Esophagus muscularis mucosa (tissue), 4 donors: Measurements from ENCODE around the gene ABHD12. TPM values are rescaled to one million over a fixed set of nuclear protein-coding genes. Genes with fewer than 3 reads are reported as not detected.

Experiments
- DNase-seq: peaks from one replicate; pipeline ENCODE4 v3.0.0-alpha.2; 2017; ENCODE audit errors: extremely low spot score
- H3K27ac ChIP-seq, 4 donors: fragments of 200-600 bp; sonication (generic); replicated peaks in 1 of 4; 1 replicate in 3 of 4; 2 replicates in 1 of 4; pipeline ENCODE4 v1.5.1; 2016 to 2019; ENCODE audit warnings: mild to moderate bottlenecking in 1 of 4
- H3K27me3 ChIP-seq, 4 donors: fragments of 200-600 bp; sonication (generic); one replicate each; pipeline versions ENCODE4 v1.5.1 to v1.6.0; 2016 to 2019
- H3K36me3 ChIP-seq, 4 donors: fragments of 200-600 bp; sonication (generic); one replicate each; pipeline ENCODE4 v1.5.1; 2016 to 2019
- H3K4me1 ChIP-seq, 4 donors: fragments of 200-600 bp; sonication (generic); one replicate each; pipeline ENCODE4 v1.5.1; 2016 to 2019
- H3K4me3 ChIP-seq, 4 donors: fragments of 200-600 bp; sonication (generic); 1 replicate in 2 of 4; 2 replicates in 2 of 4; pipeline ENCODE4 v1.5.1; 2016 to 2019; ENCODE audit warnings: mild to moderate bottlenecking in 4 of 4, moderate library complexity in 1 of 4
- H3K9me3 ChIP-seq, 4 donors: fragments of 200-600 bp; sonication (generic); 1 replicate in 3 of 4; 2 replicates in 1 of 4; pipeline ENCODE4 v1.5.1; 2016 to 2019
- EP300 ChIP-seq: sonication (generic); formaldehyde crosslinking; IDR thresholded peaks from one replicate; pipeline ENCODE4 v1.6.1; 2017; ENCODE audit warnings: antibody characterized with exemption
- POLR2A ChIP-seq: fragments of 450-650 bp; IDR thresholded peaks from one replicate; pipeline ENCODE4 v1.6.1; 2017; ENCODE audit warnings: antibody characterized with exemption, moderate library complexity, mild to moderate bottlenecking, low read depth
- POLR2AphosphoS5 ChIP-seq, 2 donors: sonication (generic); formaldehyde crosslinking; IDR thresholded peaks; one replicate each; pipeline ENCODE4 v1.6.1; 2017; ENCODE audit warnings: antibody characterized with exemption in 2 of 2
- WGBS: methylation state at CpG from one replicate; pipeline ENCODE4 v1.1.5; 2018; 5-methylcytosine and 5-hydroxymethylcytosine counted together
- intact Hi-C: fragments of 100-400 bp; cut with DNase I; formaldehyde crosslinking; loops from one replicate; pipeline ENCODE4 v1.15.1; 2023
- total RNA-seq, 4 donors: library from RNA; depleted of rRNA; stranded (reverse); fragments of >200 nt; gene quantifications; one replicate each; pipeline versions ENCODE4 v1.1.0 to v1.2.1, GENCODE V29; 2016
- TF ChIP-seq, protein P1 (sequence below), 3 experiments: fragments of 200-600 bp in 2 of 3; fragments of 450-650 bp in 1 of 3; sonication (generic) in 2 of 3; IDR thresholded peaks; one replicate each; pipeline ENCODE4 v1.5.1; 2017 to 2019; ENCODE audit warnings: antibody characterized with exemption in 3 of 3, mild to moderate bottlenecking in 2 of 3, moderate library complexity in 1 of 3

ABHD12 gene
- total RNA-seq, 4 donors from 2014 or later, result 27.0 to 41.6 (median 35.4) TPM

DNA sequence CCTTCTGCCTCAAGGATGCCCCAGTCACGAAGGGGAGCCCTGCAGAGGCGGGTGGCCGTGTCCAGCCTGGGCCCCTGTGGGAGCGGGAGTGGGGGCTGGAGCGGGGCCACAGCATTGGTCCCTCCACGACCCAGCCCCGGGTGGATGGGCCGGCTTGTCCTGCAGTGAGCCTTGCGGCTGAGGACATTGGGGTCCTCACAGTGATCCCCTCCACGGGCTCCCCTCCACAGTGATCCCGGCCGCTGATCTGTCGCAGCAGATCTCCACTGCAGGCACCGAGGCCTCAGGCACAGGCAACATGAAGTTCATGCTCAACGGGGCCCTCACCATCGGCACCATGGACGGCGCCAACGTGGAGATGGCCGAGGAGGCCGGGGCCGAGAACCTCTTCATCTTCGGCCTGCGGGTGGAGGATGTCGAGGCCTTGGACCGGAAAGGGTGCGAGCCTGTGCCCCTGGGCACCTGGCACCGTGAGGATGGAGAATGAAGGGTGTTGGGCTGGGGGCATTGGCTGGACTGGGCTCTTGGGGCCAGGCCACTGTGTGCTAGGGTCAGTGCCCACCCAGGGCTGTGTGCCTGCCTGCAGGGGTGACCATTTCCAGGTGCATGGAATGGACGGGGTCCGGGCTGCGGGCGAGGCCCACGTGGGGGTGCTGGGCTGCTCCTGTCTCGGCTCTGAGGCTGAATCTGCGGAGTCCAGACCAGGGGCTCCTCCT is 98.3 kb downstream of the ABHD12 start:
- intact Hi-C loops, result loop anchor here (10.0 kb wide), 2 partner anchors 228 to 298 kb away; partner anchors contain the start of gene APMAP
- no peak for TF ChIP-seq POLR2A
- no peak for TF ChIP-seq EP300
- no peak for TF ChIP-seq POLR2AphosphoS5 (IDR thresholded peaks at IDR 0.05)
- TF ChIP-seq, protein P1, sequence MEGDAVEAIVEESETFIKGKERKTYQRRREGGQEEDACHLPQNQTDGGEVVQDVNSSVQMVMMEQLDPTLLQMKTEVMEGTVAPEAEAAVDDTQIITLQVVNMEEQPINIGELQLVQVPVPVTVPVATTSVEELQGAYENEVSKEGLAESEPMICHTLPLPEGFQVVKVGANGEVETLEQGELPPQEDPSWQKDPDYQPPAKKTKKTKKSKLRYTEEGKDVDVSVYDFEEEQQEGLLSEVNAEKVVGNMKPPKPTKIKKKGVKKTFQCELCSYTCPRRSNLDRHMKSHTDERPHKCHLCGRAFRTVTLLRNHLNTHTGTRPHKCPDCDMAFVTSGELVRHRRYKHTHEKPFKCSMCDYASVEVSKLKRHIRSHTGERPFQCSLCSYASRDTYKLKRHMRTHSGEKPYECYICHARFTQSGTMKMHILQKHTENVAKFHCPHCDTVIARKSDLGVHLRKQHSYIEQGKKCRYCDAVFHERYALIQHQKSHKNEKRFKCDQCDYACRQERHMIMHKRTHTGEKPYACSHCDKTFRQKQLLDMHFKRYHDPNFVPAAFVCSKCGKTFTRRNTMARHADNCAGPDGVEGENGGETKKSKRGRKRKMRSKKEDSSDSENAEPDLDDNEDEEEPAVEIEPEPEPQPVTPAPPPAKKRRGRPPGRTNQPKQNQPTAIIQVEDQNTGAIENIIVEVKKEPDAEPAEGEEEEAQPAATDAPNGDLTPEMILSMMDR (IDR thresholded peaks at IDR 0.05), result no peak
- H3K4me1 ChIP-seq, result peaks cover 42 to 62% (median 55%) of the 10 kb centered on the region in 4 donors
- no peak for DNase-seq
- H3K27me3 ChIP-seq, result no peaks in the 10 kb centered on the region
- no peak overlapping the region for H3K4me3 ChIP-seq
- 93% methylated on average over 12 of the region's 35 CpGs for WGBS
- H3K27ac ChIP-seq, result peak overlapping the region; percentile 52 to 77 (median 72)
- no peaks in the 10 kb centered on the region for H3K9me3 ChIP-seq
- peaks cover 46 to 89% (median 83%) of the 10 kb centered on the region in 4 donors for H3K36me3 ChIP-seq

DNA sequence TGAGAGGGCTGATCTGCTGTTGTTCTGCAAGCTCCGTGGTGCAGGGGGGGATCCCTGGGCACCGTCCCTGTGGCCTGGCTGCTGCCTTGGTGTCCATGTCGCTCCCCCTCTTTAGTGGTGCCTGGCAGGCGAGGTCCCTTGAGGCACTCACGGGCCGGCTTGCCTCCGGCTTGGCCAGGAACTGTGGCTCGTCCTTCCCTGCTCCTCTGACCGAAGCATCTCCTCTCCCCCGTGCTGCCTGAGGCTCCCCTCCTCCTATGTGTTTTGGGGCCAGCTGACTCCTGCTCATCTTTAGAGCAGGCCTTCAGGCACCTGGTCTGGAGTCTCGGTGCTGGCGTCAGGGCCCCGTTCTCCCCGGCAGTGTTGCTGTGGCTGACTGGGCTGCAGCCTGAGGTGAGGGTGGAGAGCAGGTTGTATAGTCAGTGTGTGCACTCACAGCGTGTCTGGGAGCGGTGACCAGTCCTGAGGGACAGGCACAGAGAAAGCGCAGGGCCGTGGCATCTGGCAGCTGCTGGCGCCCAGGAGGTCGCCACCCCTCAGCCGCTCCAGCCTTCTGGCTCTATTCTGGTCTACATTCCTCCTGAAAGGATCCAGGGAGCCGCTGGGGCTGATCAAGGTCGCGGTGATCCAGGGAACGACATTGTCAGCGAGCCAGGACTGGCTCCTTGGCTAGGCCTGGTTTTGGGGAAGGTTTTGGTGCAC is 99.1 kb downstream of the ABHD12 start:
- Histone ChIP-seq H3K27me3 (no peaks in the 10 kb centered on the region), H3K9me3 (no peaks in the 10 kb centered on the region), H3K4me3 (no peak overlapping the region), H3K27ac (peak overlapping the region; percentile 52 to 77 (median 72)), H3K4me1 (peaks cover 40 to 56% (median 48%) of the 10 kb centered on the region in 4 donors), H3K36me3 (peaks cover 50 to 89% (median 83%) of the 10 kb centered on the region in 4 donors)
- WGBS, result 94% methylated on average over 6 of the region's 26 CpGs
- intact Hi-C loops, result loop anchor here (10.0 kb wide), 2 partner anchors 227 to 297 kb away; partner anchors contain the start of gene APMAP
- no peak for TF ChIP-seq POLR2A
- TF ChIP-seq, protein P1 (IDR thresholded peaks at IDR 0.05), result no peak
- TF ChIP-seq EP300, result no peak
- TF ChIP-seq POLR2AphosphoS5 (IDR thresholded peaks at IDR 0.05), result no peak
- no peak for DNase-seq

DNA sequence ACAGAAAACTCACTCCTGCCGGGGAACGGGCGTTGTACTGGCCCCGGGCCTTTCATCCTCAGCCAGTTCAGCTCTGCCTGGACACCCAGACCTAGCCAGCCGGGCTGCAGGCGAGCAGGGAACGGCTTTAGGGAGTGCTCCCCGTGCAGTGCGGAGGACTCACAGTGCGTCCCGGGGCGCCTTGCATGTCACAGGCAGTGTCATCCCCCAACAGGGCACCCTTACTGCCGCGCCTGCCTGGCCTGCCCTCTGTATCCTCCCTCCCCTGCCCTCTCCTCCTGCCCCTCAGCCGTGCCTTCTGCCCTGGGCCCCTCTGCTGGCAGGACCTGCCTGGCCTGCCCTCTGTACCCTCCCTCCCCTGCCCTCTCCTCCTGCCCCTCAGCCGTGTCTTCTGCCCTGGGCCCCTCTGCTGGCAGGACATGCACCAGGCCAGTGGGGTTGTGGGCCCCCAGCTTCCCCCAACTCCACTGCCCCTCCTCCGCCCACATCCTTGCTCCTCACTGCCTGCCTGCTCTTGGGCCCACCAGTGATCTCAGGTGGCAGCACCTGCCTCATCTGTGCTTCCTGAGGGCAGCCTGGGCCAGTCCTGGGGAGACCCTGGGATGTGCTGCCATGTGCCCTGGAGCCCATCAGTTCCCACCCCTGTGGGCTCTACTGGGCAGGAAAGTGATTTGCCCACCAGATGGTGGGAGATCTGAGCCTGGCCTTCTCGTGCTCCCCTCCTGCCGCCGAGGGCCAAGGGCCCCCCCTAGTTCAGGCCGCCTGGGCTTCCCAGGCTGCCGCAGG is 99.8 kb downstream of the ABHD12 start:
- peaks cover 56 to 89% (median 83%) of the 10 kb centered on the region in 4 donors for H3K36me3 ChIP-seq
- peak overlapping the region; percentile 52 to 77 (median 64) for H3K27ac ChIP-seq
- intact Hi-C loops, result loop anchor here (10.0 kb wide), 2 partner anchors 226 to 296 kb away; partner anchors contain the start of gene APMAP
- H3K27me3 ChIP-seq, result no peaks in the 10 kb centered on the region
- TF ChIP-seq POLR2AphosphoS5 (IDR thresholded peaks at IDR 0.05), result no peak
- TF ChIP-seq POLR2A, result no peak
- DNase-seq, result no peak
- 84% methylated on average over 14 of the region's 22 CpGs for WGBS
- peaks cover 33 to 49% (median 41%) of the 10 kb centered on the region in 4 donors for H3K4me1 ChIP-seq
- H3K4me3 ChIP-seq, result no peak overlapping the region
- H3K9me3 ChIP-seq, result no peaks in the 10 kb centered on the region

DNA sequence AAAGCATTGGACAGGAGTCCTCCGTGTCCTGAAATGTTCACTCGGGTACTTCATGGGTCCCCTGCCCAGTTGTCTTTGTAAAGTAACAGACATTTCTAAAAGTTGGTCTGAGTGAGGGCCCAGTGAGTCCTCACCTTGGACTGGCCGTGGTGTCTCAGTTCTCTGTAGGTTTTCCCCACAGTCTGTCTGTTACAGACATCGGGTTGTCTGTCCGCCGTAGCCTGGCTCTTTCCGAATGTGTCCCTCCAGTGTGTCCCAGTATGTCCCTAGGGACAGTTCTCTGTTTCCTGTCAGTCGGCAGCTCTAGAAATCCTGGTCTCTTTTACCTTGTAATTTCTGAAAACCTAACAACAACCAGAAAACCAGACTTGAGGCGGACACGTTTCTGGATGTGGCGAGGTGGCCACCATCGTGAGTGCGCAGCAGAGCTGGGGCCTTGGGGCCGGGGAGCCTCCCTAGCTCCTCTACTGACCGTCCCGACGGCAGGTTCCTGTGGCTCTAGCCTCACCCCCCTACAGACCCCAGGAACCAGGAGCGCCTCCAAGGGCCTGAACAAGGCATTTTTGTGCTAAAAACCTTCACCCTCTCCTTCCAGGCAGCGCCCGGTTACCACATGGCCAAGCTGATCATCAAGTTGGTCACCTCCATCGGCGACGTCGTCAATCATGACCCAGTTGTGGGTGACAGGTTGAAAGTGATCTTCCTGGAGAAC is 100.6 kb downstream of the ABHD12 start:
- intact Hi-C loops, result loop anchor here (10.0 kb wide), 2 partner anchors 225 to 295 kb away; partner anchors contain the start of gene APMAP
- peaks cover 64 to 92% (median 85%) of the 10 kb centered on the region in 4 donors for H3K36me3 ChIP-seq
- H3K27ac ChIP-seq, result peak overlapping the region in 3 of 4 donors; percentile 30 to 77 (median 72)
- no peak for DNase-seq
- TF ChIP-seq, protein P1 (IDR thresholded peaks at IDR 0.05), result no peak
- TF ChIP-seq EP300, result no peak
- no peak for TF ChIP-seq POLR2A
- no peak for TF ChIP-seq POLR2AphosphoS5 (IDR thresholded peaks at IDR 0.05)
- 91% methylated on average over 24 of the region's 24 CpGs for WGBS
- no peak overlapping the region for H3K4me3 ChIP-seq
- no peaks in the 10 kb centered on the region for H3K27me3 ChIP-seq
- H3K9me3 ChIP-seq, result no peaks in the 10 kb centered on the region
- H3K4me1 ChIP-seq, result peaks cover 25 to 41% (median 33%) of the 10 kb centered on the region in 4 donors
